ENCODE results near the gene PVR.

- TF ChIP-seq CTCF (conservative IDR thresholded peaks at IDR 0.05) (no peak), ZFX (IDR thresholded peaks at IDR 0.05) (no peak)
Measured at GRCh38 chr19:44708940-44709339, 65.2 kb downstream of the PVR start.

Data from C4-2B (cell line).